ENCODE results near the gene ZNF581.

DNA sequence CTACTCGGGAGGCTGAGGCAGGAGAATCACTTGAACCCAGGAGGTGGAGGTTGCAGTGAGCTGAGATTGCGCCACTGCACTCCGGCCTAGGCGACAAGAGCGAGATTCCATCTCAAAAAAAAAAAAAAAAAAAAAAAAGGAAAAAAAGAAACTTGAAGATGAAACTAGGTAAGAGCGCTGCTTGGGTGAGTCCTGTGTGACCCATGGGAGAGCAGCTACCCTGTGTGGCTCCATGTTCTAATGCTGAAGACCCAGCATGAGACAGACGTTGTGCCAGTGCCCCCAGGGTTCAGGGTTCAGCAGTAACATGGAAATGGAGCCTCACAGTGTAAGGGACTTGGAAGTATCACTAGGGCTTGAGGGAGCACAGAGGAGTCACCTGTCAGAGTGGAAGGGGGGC is 25.0 kb upstream of the ZNF581 start:
- TF ChIP-seq, protein P1, sequence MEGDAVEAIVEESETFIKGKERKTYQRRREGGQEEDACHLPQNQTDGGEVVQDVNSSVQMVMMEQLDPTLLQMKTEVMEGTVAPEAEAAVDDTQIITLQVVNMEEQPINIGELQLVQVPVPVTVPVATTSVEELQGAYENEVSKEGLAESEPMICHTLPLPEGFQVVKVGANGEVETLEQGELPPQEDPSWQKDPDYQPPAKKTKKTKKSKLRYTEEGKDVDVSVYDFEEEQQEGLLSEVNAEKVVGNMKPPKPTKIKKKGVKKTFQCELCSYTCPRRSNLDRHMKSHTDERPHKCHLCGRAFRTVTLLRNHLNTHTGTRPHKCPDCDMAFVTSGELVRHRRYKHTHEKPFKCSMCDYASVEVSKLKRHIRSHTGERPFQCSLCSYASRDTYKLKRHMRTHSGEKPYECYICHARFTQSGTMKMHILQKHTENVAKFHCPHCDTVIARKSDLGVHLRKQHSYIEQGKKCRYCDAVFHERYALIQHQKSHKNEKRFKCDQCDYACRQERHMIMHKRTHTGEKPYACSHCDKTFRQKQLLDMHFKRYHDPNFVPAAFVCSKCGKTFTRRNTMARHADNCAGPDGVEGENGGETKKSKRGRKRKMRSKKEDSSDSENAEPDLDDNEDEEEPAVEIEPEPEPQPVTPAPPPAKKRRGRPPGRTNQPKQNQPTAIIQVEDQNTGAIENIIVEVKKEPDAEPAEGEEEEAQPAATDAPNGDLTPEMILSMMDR (IDR thresholded peaks at IDR 0.05), result no peak
- TF ChIP-seq POLR2A (IDR thresholded peaks at IDR 0.05), result no peak
